Fibroblast of lung (primary cell): ENCODE measurements around the gene FARP1. TPM values are rescaled to one million over a fixed set of nuclear protein-coding genes. Genes with fewer than 3 reads are reported as not detected.

Source experiments
- DNase-seq, 2 donors: peaks; one replicate each; pipeline versions ENCODE4 v3.0.0 to v3.0.0-alpha.2; 2010; ENCODE audit warnings: low read depth in 2 of 2
- H2AFZ ChIP-seq: 2 replicates; pipeline ENCODE4 v1.5.1; 2012; ENCODE audit warnings: low read length, control low read depth, inconsistent platforms
- H3K27ac ChIP-seq: 2 replicates; pipeline ENCODE4 v1.5.1; 2011; ENCODE audit warnings: low read length, control low read depth; ENCODE audit not compliant: insufficient read depth
- H3K27me3 ChIP-seq: 2 replicates; pipeline ENCODE4 v1.5.1; 2011; ENCODE audit warnings: mild to moderate bottlenecking, low read length; ENCODE audit not compliant: control insufficient read depth, insufficient read depth
- H3K36me3 ChIP-seq: 2 replicates; pipeline ENCODE4 v1.5.1; 2011; ENCODE audit warnings: low read length; ENCODE audit not compliant: control insufficient read depth, insufficient read depth
- H3K4me1 ChIP-seq: 2 replicates; pipeline ENCODE4 v1.5.1; 2011; ENCODE audit warnings: low read length; ENCODE audit not compliant: control insufficient read depth, insufficient read depth; ENCODE audit errors: extremely low read depth
- H3K4me2 ChIP-seq: 2 replicates; pipeline ENCODE4 v1.5.1; 2011; ENCODE audit warnings: low read length, control low read depth; ENCODE audit not compliant: insufficient read depth; ENCODE audit errors: extremely low read depth
- H3K4me3 ChIP-seq, 4 experiments: fragments of 200-600 bp in 1 of 4; sonication (generic) in 1 of 4; replicated peaks in 1 of 4; 2 replicates each; pipeline ENCODE4 v1.5.1; 2011 to 2016; ENCODE audit warnings: low read length in 4 of 4, low read depth in 3 of 4, mild to moderate bottlenecking in 3 of 4, control low read depth in 2 of 4, inconsistent platforms in 1 of 4, mixed read lengths in 1 of 4; ENCODE audit not compliant: insufficient read depth in 1 of 4; ENCODE audit errors: control extremely low read depth in 1 of 4
- H3K79me2 ChIP-seq: 2 replicates; pipeline ENCODE4 v1.5.1; 2012; ENCODE audit warnings: mild to moderate bottlenecking, low read length, inconsistent platforms; ENCODE audit not compliant: control insufficient read depth, insufficient read depth
- H3K9ac ChIP-seq: 2 replicates; pipeline ENCODE4 v1.5.1; 2011; ENCODE audit warnings: mild to moderate bottlenecking, low read length, control low read depth; ENCODE audit not compliant: insufficient read depth
- H3K9me3 ChIP-seq: 2 replicates; pipeline ENCODE4 v1.5.1; 2012; ENCODE audit warnings: low read depth, low read length; ENCODE audit not compliant: control insufficient read depth, insufficient read depth
- H4K20me1 ChIP-seq: 2 replicates; pipeline ENCODE4 v1.5.1; 2011; ENCODE audit warnings: low read length; ENCODE audit not compliant: control insufficient read depth, insufficient read depth; ENCODE audit errors: extremely low read depth
- CTCF ChIP-seq, 2 donors: IDR thresholded peaks in 1 of 2; conservative IDR thresholded peaks in 1 of 2; 1 replicate in 1 of 2; 2 replicates in 1 of 2; pipeline ENCODE4 v1.5.1; 2011 to 2012; ENCODE audit warnings: low read length in 2 of 2, control low read depth in 1 of 2, inconsistent platforms in 1 of 2, low read depth in 1 of 2, mild to moderate bottlenecking in 1 of 2
- EZH2 ChIP-seq: IDR thresholded peaks from 2 replicates; pipeline ENCODE4 v1.5.1; 2012; ENCODE audit warnings: low read length, control low read depth, mild to moderate bottlenecking; ENCODE audit errors: missing control alignments
- polyA plus RNA-seq, 2 donors: library from polyadenylated mRNA; depleted of rRNA in 1 of 2; stranded (reverse) in 1 of 2; unstranded in 1 of 2; fragments of >200 nt; gene quantifications; 2 replicates each; pipeline ENCODE4 v1.2.1, GENCODE V29; 2011 to 2012; ENCODE audit warnings: missing spikeins in 1 of 2
- total RNA-seq: library from RNA; depleted of rRNA; stranded (reverse); fragments of >200 nt; gene quantifications from 2 replicates; pipeline ENCODE4 v1.2.1, GENCODE V29; 2014

Gene FARP1
- total and polyA plus RNA-seq, 2 donors (not counting 1 experiment from before 2014, with no cell fraction given), result 50.9 to 199 TPM

GRCh38 chr13:98334620-98335205 lies 191.8 kb downstream of the FARP1 start:
- no peaks in the 10 kb centered on the region for H3K27me3 ChIP-seq
- no peak for DNase-seq
- H3K4me3 ChIP-seq, result no peak overlapping the region
- peaks cover 1% of the 10 kb centered on the region for H3K79me2 ChIP-seq
- TF ChIP-seq CTCF (conservative IDR thresholded peaks at IDR 0.05 in 1 of 2, IDR thresholded peaks at IDR 0.05 in 1 of 2; ENCODE audit: low read depth in 1 of 2, low read length in 2 of 2), result no peak
- TF ChIP-seq EZH2, result no peak
- no peaks in the 10 kb centered on the region for H3K9me3 ChIP-seq
- H3K9ac ChIP-seq, result no peak overlapping the region
- H3K4me1 ChIP-seq, result no peaks in the 10 kb centered on the region
- no peaks in the 10 kb centered on the region for H3K36me3 ChIP-seq
- H2AFZ ChIP-seq, result no peak overlapping the region
- no peak overlapping the region for H3K4me2 ChIP-seq
- H4K20me1 ChIP-seq, result no peaks in the 10 kb centered on the region
- no peak overlapping the region for H3K27ac ChIP-seq

GRCh38 chr13:98335721-98336120 lies 192.8 kb downstream of the FARP1 start:
- Histone ChIP-seq H3K4me1 (no peaks in the 10 kb centered on the region), H3K4me3 (no peak overlapping the region), H3K4me2 (no peak overlapping the region), H3K27ac (no peak overlapping the region), H3K27me3 (no peaks in the 10 kb centered on the region), H3K79me2 (peaks cover 1% of the 10 kb centered on the region), H3K9ac (no peak overlapping the region), H3K36me3 (no peaks in the 10 kb centered on the region), H3K9me3 (no peaks in the 10 kb centered on the region), H4K20me1 (no peaks in the 10 kb centered on the region), H2AFZ (no peak overlapping the region)
- no peak for TF ChIP-seq CTCF (conservative IDR thresholded peaks at IDR 0.05 in 1 of 2, IDR thresholded peaks at IDR 0.05 in 1 of 2; ENCODE audit: low read depth in 1 of 2, low read length in 2 of 2)
- TF ChIP-seq EZH2, result no peak
- no peak for DNase-seq

GRCh38 chr13:98338310-98338709 lies 195.4 kb downstream of the FARP1 start:
- no peaks in the 10 kb centered on the region for H3K27me3 ChIP-seq
- H3K36me3 ChIP-seq, result no peaks in the 10 kb centered on the region
- H3K79me2 ChIP-seq, result peaks cover 1% of the 10 kb centered on the region
- H4K20me1 ChIP-seq, result no peaks in the 10 kb centered on the region
- no peaks in the 10 kb centered on the region for H3K9me3 ChIP-seq
- TF ChIP-seq EZH2, result no peak
- no peak for TF ChIP-seq CTCF (conservative IDR thresholded peaks at IDR 0.05 in 1 of 2, IDR thresholded peaks at IDR 0.05 in 1 of 2; ENCODE audit: low read depth in 1 of 2, low read length in 2 of 2)
- H3K27ac ChIP-seq, result no peak overlapping the region
- H3K4me3 ChIP-seq, result no peak overlapping the region
- no peak overlapping the region for H3K4me2 ChIP-seq
- no peak overlapping the region for H3K9ac ChIP-seq
- no peaks in the 10 kb centered on the region for H3K4me1 ChIP-seq
- H2AFZ ChIP-seq, result no peak overlapping the region
- no peak for DNase-seq
